ENCODE measurements around the gene STS.

The STS gene

GRCh38 chrX:7184816-7185215 lies 37.3 kb downstream of the STS start:
- no peak for DNase-seq

GRCh38 chrX:7188672-7189071 lies 41.2 kb downstream of the STS start:
- DNase-seq: no peak

GRCh38 chrX:7190157-7190556 lies 42.6 kb downstream of the STS start:
- no peak for DNase-seq

GRCh38 chrX:7191681-7192110 lies 44.2 kb downstream of the STS start:
- DNase-seq: no peak

GRCh38 chrX:7192871-7193270 lies 45.4 kb downstream of the STS start:
- DNase-seq: no peak

- no peak for DNase-seq
These were observed 47.1 kb downstream of the STS start for GRCh38 chrX:7194606-7195005.

All from activated effector memory CD4-positive, alpha-beta T cell treated with Interleukin-2 at 50 U/mL for 16 hours (primary cell).